Erythroblast (primary cell): ENCODE results near the gene LIF.

Experiments used
- DNase-seq, 2 experiments: peaks; one replicate each; lab custom pipeline; 2025; lab: John Stamatoyannopoulos, UW
- GATA1 ChIP-seq: IDR thresholded peaks from 2 replicates; pipeline ENCODE4 v1.6.1; 2011; ENCODE audit warnings: low read depth, mild to moderate bottlenecking, control low read depth, low read length, moderate library complexity
- POLR2A ChIP-seq: IDR thresholded peaks from 2 replicates; pipeline ENCODE4 v1.6.1; 2011; ENCODE audit warnings: mild to moderate bottlenecking, low read length

The LIF gene

DNA sequence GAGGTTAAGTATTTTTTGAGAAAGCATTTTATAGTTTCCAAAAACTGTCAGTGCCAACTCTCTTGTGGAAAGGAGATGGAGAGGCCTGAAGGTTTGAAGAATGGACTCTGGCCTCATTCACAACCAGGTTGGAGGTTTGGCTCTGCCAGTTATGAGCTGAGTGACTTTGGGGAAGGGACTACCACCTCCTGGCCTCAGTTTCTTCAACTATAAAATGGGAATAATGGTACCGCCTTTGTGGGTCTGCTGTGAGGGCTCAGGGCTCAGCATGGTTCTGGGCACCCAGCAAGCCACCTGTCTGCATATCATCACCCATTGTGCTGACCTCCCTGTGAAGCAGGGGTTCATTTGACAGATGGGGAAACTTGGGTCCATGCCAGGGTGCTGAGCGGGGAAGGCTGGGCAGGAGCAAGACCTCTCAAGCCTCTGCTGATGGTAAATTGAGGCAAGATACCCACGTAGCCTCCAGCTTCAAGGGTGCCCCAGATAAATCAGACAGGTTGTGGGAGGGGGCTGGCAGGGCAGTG is 3.5 kb upstream of the LIF start:
- no peak for TF ChIP-seq POLR2A
- TF ChIP-seq GATA1, result no peak
- no peak for DNase-seq

DNA sequence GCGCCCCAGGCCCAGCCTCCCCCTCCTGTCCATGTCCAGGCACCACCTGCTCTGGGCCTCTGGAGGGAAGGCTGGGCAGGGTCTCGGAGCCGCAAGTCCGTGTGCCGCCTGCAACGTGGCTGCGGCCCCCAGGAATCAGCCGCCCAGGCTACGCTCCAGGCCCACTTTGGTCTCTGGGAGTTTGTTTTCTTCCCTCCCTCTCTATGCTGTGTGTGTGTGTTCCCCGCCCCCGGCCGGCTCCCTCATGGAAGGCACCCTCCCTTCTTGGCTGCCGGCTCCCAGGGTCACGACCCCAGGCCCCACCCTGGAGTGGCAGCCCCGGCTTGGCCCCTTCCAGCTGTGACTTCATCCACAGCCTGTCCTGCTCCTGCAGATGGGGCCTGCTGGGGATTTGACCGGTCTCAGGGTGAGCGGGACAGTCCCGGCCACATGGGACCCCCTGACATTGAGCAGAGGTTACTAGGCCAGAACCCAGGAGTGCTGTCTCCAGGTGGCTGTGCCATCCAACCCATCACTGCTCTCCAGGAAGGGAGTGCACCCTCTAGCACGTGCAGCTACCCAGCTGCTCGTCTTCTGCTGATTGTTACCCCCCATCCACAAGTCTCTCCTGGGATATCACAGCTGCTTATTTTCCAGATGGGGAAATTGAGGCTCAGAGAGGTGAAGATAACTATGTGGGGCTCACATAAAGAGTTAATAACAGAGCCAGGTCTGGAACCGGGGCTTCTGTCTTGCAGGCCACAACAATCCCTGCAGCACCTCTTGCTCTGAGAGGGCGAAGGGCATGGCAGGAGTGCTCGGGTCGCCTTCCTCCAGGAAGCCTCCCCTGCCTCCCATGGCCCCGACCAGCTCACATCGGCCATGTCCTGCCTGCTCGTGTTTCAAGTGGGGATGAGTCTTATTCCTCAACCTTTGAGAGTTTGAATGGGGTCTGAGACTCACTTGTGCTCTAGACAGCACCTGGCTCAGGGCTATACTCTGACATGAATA is 2.8 kb upstream of the LIF start:
- TF ChIP-seq GATA1, result no peak
- no peak for TF ChIP-seq POLR2A
- DNase-seq, result peak in 1 of 2 experiments; percentile 34

DNA sequence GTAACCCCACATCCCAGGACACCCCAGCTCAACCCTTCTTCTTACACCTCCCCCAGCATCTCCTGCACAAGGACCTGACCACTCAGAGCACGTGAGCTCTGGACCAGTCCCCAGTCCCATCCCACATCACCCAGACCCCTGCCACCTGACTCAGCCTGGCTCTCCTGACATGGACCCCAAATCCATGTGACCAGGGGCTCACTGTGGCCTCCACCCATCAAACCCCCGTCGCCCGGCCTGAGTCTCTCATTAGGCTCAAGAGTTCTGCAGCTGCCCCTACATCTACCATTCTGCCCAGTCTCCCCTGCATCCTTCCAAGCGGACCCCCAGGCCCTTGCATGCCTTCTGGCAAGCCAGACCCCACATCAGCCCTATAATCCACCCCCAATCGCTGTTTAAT is 1.9 kb upstream of the LIF start:
- no peak for DNase-seq
- TF ChIP-seq GATA1 (no peak), POLR2A (no peak)

DNA sequence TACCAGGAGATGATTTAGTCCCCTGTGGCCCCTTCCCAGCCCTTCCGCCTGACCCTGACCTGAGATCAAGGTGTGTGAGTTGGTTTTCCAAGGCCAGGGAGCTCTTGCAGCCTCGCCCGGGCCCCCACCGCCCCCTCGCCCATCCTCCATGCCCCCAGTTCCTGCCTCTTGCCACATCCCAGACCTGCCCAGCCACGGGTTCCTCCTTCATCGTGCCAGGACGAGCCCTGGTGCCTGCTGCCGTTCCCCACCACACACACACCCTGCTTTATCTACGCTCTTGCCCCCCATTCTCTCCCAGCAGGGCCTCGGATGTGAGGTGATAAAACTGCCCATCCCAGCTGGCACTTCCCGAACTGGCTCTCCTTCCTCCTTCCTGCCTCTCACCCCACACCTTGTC is 1.4 kb upstream of the LIF start:
- TF ChIP-seq POLR2A, result no peak
- no peak for TF ChIP-seq GATA1
- DNase-seq, result no peak

DNA sequence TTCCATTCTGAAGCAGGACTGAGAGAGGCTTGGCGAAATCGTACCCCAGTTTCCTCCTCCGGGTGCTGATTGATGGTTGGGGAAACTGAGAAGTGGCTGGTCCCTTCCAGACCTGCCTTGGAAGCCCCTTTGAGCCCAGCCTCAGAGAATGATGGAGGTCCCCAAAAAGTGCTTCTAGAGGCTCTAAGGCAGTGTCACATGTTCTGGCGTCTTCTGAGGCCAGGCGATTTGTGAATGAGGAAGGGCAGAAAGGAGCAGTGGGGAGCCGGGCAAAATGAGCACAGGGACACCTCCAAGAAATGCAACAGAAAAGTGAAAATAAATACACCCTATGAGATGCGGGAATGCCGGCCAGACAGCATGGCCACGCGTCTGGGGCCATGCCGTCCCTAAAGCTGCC is 1.0 kb upstream of the LIF start:
- DNase-seq, result no peak
- TF ChIP-seq GATA1 (no peak), POLR2A (no peak)

DNA sequence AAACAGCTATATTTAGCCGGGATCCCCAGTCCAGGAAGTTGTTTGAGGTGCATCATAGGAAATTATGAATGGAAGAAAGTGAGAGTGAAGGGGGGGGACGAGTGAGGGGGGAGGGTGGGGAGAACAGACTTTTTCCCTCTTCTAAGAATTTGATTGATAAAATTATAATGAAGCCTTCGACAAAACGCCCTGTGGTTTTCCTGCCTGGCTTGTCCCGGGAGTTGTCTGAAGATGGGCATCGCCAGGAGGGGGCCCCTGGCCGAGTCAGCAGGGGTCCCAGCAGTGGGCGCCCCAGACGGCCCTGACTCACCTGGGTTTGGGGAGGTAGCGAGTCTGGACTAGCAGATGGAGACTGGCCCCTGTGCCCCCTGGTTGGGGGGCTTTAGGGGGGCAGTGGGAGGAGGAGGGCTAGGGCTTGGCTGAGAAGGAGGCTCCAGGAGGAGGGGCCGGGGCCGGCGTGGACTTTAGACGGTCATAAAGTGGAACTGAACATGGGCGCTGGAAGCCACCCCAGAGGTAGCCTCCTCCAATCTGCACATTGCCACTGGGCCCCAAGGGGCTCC is 336 bp upstream of the LIF start:
- TF ChIP-seq GATA1 (no peak), POLR2A (peak; percentile 4)
- DNase-seq, result no peak

DNA sequence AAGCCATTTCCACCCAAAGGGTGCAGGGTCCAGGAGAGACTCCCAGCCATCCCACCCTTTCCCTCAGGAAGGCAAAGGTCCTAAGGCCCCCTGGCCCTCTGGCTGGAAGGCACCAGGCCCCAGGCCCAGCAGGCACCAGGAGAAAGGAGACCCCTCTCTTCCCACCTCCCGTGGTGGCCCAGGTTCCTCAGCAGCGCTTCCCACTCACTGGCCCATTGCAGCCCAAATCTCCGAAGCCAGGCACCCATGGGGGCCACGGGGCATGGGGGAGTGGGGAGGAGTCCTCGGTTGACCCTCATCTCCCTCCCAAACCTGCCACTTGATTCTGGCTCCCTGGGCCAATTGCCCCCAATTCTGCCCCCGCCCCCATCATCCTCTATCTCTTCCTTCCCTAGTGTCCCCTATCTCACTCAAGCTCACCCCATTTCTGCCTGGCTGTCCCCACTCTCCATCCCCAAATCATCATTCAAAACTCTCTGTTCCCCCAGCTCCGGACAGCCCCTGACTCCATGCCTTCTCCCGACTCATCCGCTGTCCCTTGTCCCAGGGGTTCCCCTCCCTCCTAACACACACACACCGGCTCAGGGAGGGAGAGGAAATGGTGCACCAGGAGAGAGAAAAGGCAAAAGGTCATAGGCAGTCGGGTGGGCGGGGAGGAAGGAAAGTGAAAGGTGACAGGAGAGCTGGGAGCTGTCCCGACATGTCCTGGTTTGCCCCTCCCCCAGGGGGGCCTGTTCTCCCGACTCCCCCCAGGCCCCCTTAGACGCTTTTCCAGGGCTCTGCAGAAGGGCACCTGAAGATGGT is 1.2 kb downstream of the LIF start:
- TF ChIP-seq POLR2A (no peak), GATA1 (no peak)
- no peak for DNase-seq

DNA sequence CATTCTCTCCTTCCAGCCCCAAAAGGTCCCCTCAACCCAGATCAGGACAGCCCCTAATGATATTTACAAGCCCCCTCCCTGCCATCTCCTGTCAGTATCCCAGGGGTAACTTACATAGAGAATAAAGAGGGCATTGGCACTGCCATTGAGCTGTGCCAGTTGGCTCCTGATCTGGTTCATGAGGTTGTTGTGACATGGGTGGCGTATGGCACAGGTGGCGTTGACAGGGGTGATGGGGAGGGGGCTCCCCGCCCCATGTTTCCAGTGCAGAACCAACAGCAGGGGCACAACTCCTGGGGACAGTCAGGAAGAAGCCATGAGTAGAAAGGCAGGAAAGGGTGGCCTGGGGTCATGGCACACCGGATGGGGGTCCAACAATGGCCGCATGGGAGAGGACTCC is 1.9 kb downstream of the LIF start:
- no peak for DNase-seq
- no peak for TF ChIP-seq GATA1
- TF ChIP-seq POLR2A, result no peak

DNA sequence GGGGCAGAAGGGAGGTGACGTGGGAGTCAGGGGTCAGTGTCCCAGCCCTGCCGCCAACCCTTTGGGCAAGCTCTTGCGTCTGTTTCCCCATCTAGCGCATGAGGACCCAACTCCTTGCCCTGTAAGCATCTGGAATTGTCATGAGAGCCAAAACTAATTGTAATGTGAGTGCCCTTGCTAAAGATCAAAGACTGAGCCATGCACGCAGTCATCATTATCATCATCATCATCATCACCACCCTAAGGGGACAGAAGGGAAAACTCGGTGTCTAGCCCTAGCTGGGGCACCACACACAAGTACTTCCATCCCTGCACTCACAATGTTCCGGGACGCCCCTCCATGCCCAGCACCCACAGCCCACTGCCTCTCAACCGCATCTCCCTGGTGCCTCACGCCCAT is 2.5 kb downstream of the LIF start:
- no peak for TF ChIP-seq GATA1
- TF ChIP-seq POLR2A, result no peak
- DNase-seq, result no peak

DNA sequence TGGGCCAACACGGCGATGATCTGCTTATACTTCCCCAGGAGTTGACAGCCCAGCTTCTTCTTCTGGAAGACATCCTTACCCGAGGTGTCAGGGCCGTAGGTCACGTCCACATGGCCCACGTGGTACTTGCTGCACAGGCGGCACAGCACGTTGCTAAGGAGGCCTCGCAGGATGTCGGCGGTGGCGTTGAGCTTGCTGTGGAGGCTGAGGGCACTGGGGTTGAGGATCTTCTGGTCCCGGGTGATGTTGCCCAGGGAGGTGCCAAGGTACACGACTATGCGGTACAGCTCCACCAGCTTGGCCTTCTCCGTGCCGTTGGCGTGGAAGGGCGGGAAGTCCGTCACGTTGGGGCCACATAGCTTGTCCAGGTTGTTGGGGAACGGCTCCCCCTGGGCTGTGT is 2.9 kb downstream of the LIF start:
- TF ChIP-seq GATA1 (no peak), POLR2A (no peak)
- DNase-seq, result no peak

DNA sequence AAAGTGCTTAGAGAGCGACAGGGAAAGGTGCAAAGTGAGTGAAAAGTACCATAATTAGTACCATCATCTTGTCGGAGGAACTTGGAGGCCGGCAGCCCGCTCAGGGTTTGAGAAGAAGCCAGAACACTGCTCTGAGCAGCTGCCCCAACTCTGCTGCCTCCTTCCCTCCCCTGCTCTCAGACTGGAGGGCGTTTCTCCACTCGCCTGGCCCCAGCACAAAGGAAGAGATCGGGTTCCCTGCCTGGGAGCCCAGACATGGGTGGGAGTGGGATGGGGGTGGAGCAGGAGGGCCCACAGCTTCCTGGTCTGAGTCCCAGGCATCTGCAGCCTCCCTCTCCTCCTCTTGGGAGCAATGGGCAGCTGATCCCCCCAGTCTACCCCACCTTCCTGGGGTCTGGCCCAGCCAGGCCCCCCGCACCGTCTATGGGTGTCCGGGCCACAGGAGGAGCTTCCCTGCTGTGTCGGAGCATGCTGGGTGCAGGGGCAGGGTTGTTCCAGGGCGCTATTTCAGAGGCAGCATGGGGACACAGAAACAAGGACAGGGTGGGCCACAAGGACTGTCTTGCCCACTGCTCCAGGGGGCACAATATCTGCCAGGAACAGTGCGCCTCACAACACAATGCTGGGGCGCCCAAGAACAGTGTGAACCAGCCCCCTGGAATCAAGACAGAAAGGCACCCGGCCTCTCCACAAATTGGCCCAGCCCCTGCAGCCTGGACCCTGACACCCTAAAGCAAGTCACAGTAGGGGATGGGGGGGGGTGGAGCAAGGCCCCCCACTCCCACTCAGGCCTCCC is 4.8 kb downstream of the LIF start:
- no peak for DNase-seq

DNA sequence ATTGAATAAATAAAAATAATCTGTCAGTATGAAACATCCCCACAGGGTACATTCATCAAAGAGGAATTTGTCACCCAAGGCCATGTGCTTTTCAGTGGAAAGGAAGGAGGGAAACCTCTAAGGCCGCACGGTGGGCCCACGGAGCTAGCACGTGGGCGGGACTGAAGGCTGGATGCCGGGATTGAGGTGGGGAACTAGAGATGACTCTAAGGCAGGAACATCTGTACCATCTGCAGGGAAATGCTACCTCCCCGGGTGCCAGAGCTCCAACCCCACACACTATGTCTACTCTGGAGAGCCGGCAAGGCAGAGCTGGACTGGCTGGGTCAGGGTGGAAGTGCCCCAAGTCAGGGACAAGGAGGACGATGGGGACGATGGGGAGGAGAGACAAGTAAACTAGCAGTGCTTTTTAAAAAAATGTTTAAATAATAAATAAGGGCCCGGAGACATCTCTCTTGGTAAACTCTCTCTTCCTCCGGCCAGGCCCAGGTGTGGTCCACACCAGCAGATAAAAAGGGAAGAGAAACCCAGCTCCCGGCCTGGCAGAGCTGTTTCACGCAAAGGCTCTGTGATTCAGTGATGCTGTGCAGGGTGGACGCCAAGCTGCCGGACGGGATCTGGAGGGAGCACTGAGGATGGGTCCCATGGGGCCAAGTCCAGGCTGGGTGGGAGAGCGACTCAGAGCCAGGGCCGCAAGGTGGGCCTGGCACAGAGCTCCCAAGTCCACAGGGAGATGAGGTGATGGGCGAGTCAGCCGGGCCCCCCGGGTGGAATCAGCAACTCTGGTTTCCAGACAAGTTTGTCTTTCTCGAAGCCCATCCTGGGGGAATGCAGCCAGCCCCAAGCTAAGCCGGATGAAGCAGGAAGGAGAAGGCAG is 5.8 kb downstream of the LIF start:
- DNase-seq, result no peak
- TF ChIP-seq GATA1, result no peak

More for the DNA sequence above, 4.8 kb downstream of the LIF start:
- TF ChIP-seq POLR2A (no peak), GATA1 (no peak)
